CD4-positive, CD25-positive, alpha-beta regulatory T cell (primary cell): ENCODE data around the gene RPS15. TPM values are rescaled to one million over a fixed set of nuclear protein-coding genes. Genes with fewer than 3 reads are reported as not detected.
"Not testable (repeated sequence)": the region's sequence is repeated elsewhere in the genome, so short reads cannot be mapped to it uniquely, and the experiment has no call there.

ENCODE experiments used
- ATAC-seq, 2 donors: fragments of 150-1000 bp; cut with Tn5 transposase; one replicate each; pipeline ENCODE4 v1.10.0; 2021; ENCODE audit warnings: low read depth in 2 of 2, moderate number of reproducible peaks in 2 of 2, moderate library complexity in 1 of 2
- DNase-seq, 3 donors: peaks; one replicate each; pipeline versions ENCODE4 v3.0.0 to v3.0.0-alpha.2; 2012 to 2022; ENCODE audit warnings: mixed read lengths in 1 of 3
- H3K27ac ChIP-seq: one replicate; pipeline ENCODE4 v1.7.0; 2013; ENCODE audit warnings: mild to moderate bottlenecking, low read length; ENCODE audit not compliant: insufficient read depth, poor library complexity, severe bottlenecking
- H3K27me3 ChIP-seq: one replicate; pipeline ENCODE4 v1.7.0; 2013; ENCODE audit warnings: low read length; ENCODE audit not compliant: control insufficient read depth, insufficient read depth
- H3K36me3 ChIP-seq: one replicate; pipeline ENCODE4 v1.7.0; 2013; ENCODE audit warnings: mild to moderate bottlenecking, low read length, moderate library complexity; ENCODE audit not compliant: control insufficient read depth, insufficient read depth
- H3K4me1 ChIP-seq: 2 replicates; pipeline ENCODE4 v1.7.0; 2013; ENCODE audit warnings: mild to moderate bottlenecking, low read length; ENCODE audit not compliant: insufficient read depth, control insufficient read depth, poor library complexity, severe bottlenecking
- H3K4me3 ChIP-seq: one replicate; pipeline ENCODE4 v1.7.0; 2013; ENCODE audit warnings: low read depth, mild to moderate bottlenecking, low read length, moderate library complexity
- H3K9me3 ChIP-seq, 2 experiments: 1 replicate in 1 of 2; 2 replicates in 1 of 2; pipeline ENCODE4 v1.7.0; 2013; ENCODE audit warnings: low read length in 2 of 2, mild to moderate bottlenecking in 1 of 2, moderate library complexity in 1 of 2; ENCODE audit not compliant: control insufficient read depth in 2 of 2
- H3K27ac Mint-ChIP-seq, 3 donors: one replicate each; pipeline ENCODE4 v1.8.0; 2020 to 2022; ENCODE audit warnings: mild to moderate bottlenecking in 3 of 3, mixed read lengths in 3 of 3, moderate library complexity in 2 of 3
- H3K27me3 Mint-ChIP-seq: one replicate; pipeline ENCODE4 v1.8.0; 2022; ENCODE audit warnings: mild to moderate bottlenecking, mixed read lengths
- H3K36me3 Mint-ChIP-seq: one replicate; pipeline ENCODE4 v1.8.0; 2020; ENCODE audit warnings: mixed read lengths
- H3K4me1 Mint-ChIP-seq, 4 donors: one replicate each; pipeline ENCODE4 v1.8.0; 2020 to 2022; ENCODE audit warnings: mixed read lengths in 4 of 4, mild to moderate bottlenecking in 1 of 4
- H3K4me3 Mint-ChIP-seq, 4 donors: one replicate each; pipeline ENCODE4 v1.8.0; 2020 to 2022; ENCODE audit warnings: mild to moderate bottlenecking in 4 of 4, mixed read lengths in 4 of 4, moderate library complexity in 3 of 4
- H3K9me3 Mint-ChIP-seq, 7 donors: one replicate each; pipeline ENCODE4 v1.8.0; 2020 to 2022; ENCODE audit warnings: mixed read lengths in 7 of 7, mild to moderate bottlenecking in 3 of 7, moderate library complexity in 2 of 7
- polyA plus RNA-seq, 4 donors: library from polyadenylated mRNA; unstranded; fragments of 300-500 nt; fragmentation: Illumina TruSeq; gene quantifications; one replicate each; pipeline ENCODE4 v1.2.3, GENCODE V29; 2021
- total RNA-seq: library from RNA; stranded (reverse); gene quantifications from one replicate; pipeline ENCODE4 v1.2.3, GENCODE V29; 2022

The RPS15 gene
- total and polyA plus RNA-seq, 5 donors from 2014 or later, result 1,352 to 3,453 (median 2,915) TPM

GRCh38 chr19:1418951-1419738 lies 19.1 kb upstream of the RPS15 start:
- Mint-ChIP-seq H3K4me1 (peaks cover 0 to 46% (median 19%) of the 10 kb centered on the region in 4 donors), H3K9me3 (peaks cover 0 to 2% (median 0%) of the 10 kb centered on the region in 7 donors), H3K4me3 (peak overlapping the region in 2 of 4 donors; percentile 13 to 35), H3K36me3 (peaks cover 32% of the 10 kb centered on the region), H3K27me3 (no peaks in the 10 kb centered on the region), H3K27ac (peak overlapping the region in 1 of 3 donors; percentile 49)
- Histone ChIP-seq H3K27me3 (no peaks in the 10 kb centered on the region), H3K4me3 (no peak overlapping the region), H3K27ac (no peak overlapping the region), H3K4me1 (peaks cover 24% of the 10 kb centered on the region), H3K36me3 (peaks cover 67% of the 10 kb centered on the region), H3K9me3 (no peaks in the 10 kb centered on the region)
- no peak for DNase-seq
- no peak for ATAC-seq

DNA sequence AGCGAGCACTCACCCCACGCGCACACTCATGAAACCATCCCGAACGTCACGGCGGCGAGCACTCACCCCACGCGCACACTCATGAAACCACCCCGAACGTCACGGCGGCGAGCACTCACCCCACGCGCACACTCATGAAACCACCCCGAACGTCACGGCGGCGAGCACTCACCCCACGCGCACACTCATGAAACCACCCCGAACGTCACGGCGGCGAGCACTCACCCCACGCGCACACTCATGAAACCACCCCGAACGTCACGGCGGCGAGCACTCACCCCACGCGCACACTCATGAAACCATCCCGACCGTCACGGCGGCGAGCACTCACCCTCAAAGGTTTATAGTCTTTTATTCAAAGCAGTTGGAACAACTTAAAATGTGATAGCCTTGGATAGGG lies 18.1 kb upstream of the RPS15 start:
- H3K4me1 Mint-ChIP-seq, result peaks cover 0 to 38% (median 15%) of the 10 kb centered on the region in 4 donors
- ATAC-seq, result not testable (repeated sequence)

GRCh38 chr19:1420590-1420989 lies 17.6 kb upstream of the RPS15 start:
- DNase-seq (no peak), ATAC-seq (no peak)
- peaks cover 12% of the 10 kb centered on the region for H3K4me1 ChIP-seq
- H3K4me3 ChIP-seq, result no peak overlapping the region
- H3K27me3 ChIP-seq, result no peaks in the 10 kb centered on the region
- H3K27ac Mint-ChIP-seq, result peak overlapping the region in 1 of 3 donors; percentile 60
- H3K4me3 Mint-ChIP-seq, result no peak overlapping the region
- H3K9me3 ChIP-seq, result no peaks in the 10 kb centered on the region
- H3K4me1 Mint-ChIP-seq, result peaks cover 0 to 33% (median 12%) of the 10 kb centered on the region in 4 donors
- peaks cover 32% of the 10 kb centered on the region for H3K36me3 Mint-ChIP-seq
- H3K9me3 Mint-ChIP-seq, result peaks cover 0 to 2% (median 0%) of the 10 kb centered on the region in 7 donors
- no peaks in the 10 kb centered on the region for H3K27me3 Mint-ChIP-seq
- H3K36me3 ChIP-seq, result peaks cover 77% of the 10 kb centered on the region
- no peak overlapping the region for H3K27ac ChIP-seq

More for the DNA sequence above, 18.1 kb upstream of the RPS15 start:
- not testable (repeated sequence) for H3K4me3 ChIP-seq, H3K27ac Mint-ChIP-seq, H3K4me3 Mint-ChIP-seq, DNase-seq, H3K27me3 ChIP-seq, H3K27me3 Mint-ChIP-seq, H3K9me3 ChIP-seq, H3K9me3 Mint-ChIP-seq, H3K27ac ChIP-seq
- Histone ChIP-seq H3K4me1 (peaks cover 17% of the 10 kb centered on the region), H3K36me3 (peaks cover 72% of the 10 kb centered on the region)
- peaks cover 32% of the 10 kb centered on the region for H3K36me3 Mint-ChIP-seq

- no peaks in the 10 kb centered on the region for H3K27me3 Mint-ChIP-seq
- Histone ChIP-seq H3K9me3 (no peaks in the 10 kb centered on the region), H3K4me3 (no peak overlapping the region), H3K4me1 (peaks cover 4% of the 10 kb centered on the region), H3K27me3 (no peaks in the 10 kb centered on the region), H3K36me3 (peaks cover 81% of the 10 kb centered on the region), H3K27ac (no peak overlapping the region)
- ATAC-seq (no peak), DNase-seq (no peak)
- H3K27ac Mint-ChIP-seq, result no peak overlapping the region
- no peak overlapping the region for H3K4me3 Mint-ChIP-seq
- peaks cover 0 to 2% (median 0%) of the 10 kb centered on the region in 7 donors for H3K9me3 Mint-ChIP-seq
- peaks cover 0 to 25% (median 10%) of the 10 kb centered on the region in 4 donors for H3K4me1 Mint-ChIP-seq
- peaks cover 32% of the 10 kb centered on the region for H3K36me3 Mint-ChIP-seq
Observed at GRCh38 chr19:1421218-1421957, 16.8 kb upstream of the RPS15 start.

- H3K4me3 Mint-ChIP-seq, result no peak overlapping the region
- H3K9me3 ChIP-seq, result no peaks in the 10 kb centered on the region
- ATAC-seq, result no peak
- peaks cover 0 to 2% (median 0%) of the 10 kb centered on the region in 7 donors for H3K9me3 Mint-ChIP-seq
- no peaks in the 10 kb centered on the region for H3K4me1 ChIP-seq
- H3K36me3 Mint-ChIP-seq, result peaks cover 32% of the 10 kb centered on the region
- no peaks in the 10 kb centered on the region for H3K27me3 Mint-ChIP-seq
- H3K36me3 ChIP-seq, result peaks cover 83% of the 10 kb centered on the region
- H3K27ac Mint-ChIP-seq, result no peak overlapping the region
- H3K4me1 Mint-ChIP-seq, result peaks cover 0 to 19% (median 10%) of the 10 kb centered on the region in 4 donors
- no peak overlapping the region for H3K27ac ChIP-seq
- DNase-seq, result no peak
- H3K4me3 ChIP-seq, result no peak overlapping the region
- H3K27me3 ChIP-seq, result no peaks in the 10 kb centered on the region
Observed at GRCh38 chr19:1421958-1422305, 16.3 kb upstream of the RPS15 start.

DNA sequence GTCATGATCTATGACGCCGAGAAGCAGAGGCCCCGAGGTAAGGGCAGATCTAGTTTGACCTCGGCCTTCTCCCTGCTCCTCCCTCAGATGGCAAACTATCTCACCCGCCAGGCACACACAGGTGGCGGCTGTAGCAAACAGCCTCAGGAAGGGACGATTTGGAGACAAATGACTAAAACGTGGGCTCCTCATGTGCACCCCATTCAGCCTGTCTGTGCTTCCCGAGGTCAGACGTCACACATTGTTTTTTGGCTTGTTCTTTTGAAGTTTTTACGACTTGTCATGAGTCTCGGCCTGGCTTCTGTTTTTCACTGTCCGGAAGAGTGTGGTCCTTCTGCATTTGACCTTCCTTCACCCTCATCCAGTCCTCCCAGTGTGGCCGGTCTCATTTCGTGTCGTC lies 15.8 kb upstream of the RPS15 start:
- peak overlapping the region in 1 of 4 donors; percentile 49 for H3K4me3 Mint-ChIP-seq
- H3K36me3 Mint-ChIP-seq, result peaks cover 29% of the 10 kb centered on the region
- no peak overlapping the region for H3K27ac ChIP-seq
- no peaks in the 10 kb centered on the region for H3K27me3 Mint-ChIP-seq
- no peak for ATAC-seq
- DNase-seq, result no peak
- H3K36me3 ChIP-seq, result peaks cover 83% of the 10 kb centered on the region
- H3K4me3 ChIP-seq, result no peak overlapping the region
- H3K27me3 ChIP-seq, result no peaks in the 10 kb centered on the region
- H3K9me3 Mint-ChIP-seq, result peaks cover 0 to 2% (median 0%) of the 10 kb centered on the region in 7 donors
- H3K4me1 ChIP-seq, result no peaks in the 10 kb centered on the region
- no peak overlapping the region for H3K27ac Mint-ChIP-seq
- H3K4me1 Mint-ChIP-seq, result peaks cover 0 to 15% (median 7%) of the 10 kb centered on the region in 4 donors
- no peaks in the 10 kb centered on the region for H3K9me3 ChIP-seq

DNA sequence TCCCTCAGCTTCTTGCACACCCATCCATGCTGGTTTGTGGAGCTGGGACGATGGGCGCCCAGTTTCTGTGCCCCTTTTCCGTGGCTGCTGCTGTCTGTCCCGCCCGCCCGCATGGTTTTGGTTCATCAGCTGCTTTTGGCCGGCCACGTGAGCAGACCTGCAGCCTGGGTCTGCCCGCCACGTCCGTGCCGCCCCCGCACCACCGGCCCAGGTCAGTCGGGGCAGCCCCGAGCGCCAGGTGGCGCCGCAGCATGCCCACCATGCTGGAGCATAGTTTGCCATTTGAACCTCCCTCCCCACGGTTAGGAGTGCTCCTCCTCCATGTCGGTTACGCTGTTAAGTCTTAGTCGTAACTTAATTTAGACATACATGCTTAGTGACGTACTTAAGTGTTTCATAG lies 15.3 kb upstream of the RPS15 start:
- no peaks in the 10 kb centered on the region for H3K9me3 ChIP-seq
- no peak for DNase-seq
- peaks cover 83% of the 10 kb centered on the region for H3K36me3 ChIP-seq
- no peaks in the 10 kb centered on the region for H3K27me3 Mint-ChIP-seq
- no peaks in the 10 kb centered on the region for H3K4me1 ChIP-seq
- H3K27me3 ChIP-seq, result no peaks in the 10 kb centered on the region
- H3K9me3 Mint-ChIP-seq, result peaks cover 0 to 2% (median 0%) of the 10 kb centered on the region in 7 donors
- no peak overlapping the region for H3K27ac ChIP-seq
- ATAC-seq, result no peak
- H3K36me3 Mint-ChIP-seq, result peaks cover 26% of the 10 kb centered on the region
- H3K4me3 Mint-ChIP-seq, result no peak overlapping the region
- H3K4me3 ChIP-seq, result no peak overlapping the region
- no peak overlapping the region for H3K27ac Mint-ChIP-seq
- H3K4me1 Mint-ChIP-seq, result peaks cover 0 to 9% (median 4%) of the 10 kb centered on the region in 4 donors
